Measurements from ENCODE around the gene ETNPPL.

ETNPPL gene

DNA sequence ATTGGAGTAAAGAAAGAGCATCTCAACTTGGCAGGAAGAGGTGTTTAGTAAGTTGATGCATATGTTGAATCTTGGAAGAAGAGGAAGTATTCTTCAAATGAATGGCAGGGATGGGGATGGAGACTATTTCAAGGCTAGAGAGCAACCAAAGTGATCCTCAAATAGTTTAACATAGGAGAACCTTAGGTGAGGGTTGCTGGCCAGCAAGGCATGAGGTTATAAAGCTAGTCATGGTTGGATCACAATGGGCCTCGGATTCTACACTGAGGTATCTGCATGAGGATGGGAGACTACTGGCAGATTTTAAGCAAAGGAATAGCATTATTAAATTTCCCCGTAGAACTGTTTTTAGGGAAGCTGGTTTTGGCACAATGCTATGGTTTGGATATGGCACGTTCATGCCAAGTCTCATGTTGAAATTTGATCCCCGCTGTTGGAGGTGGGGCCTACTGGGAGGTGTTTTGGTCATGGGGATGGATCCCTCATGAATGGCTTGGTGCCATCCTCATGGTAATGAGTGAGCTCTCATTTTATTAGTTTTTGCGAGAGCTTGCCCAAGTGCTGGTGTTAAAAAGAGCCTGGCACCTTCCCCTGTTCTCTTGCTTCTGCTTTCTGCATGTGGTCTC, 41.9 kb upstream of the ETNPPL start:
- no peak for TF ChIP-seq CTCF (IDR thresholded peaks at IDR 0.05; ENCODE audit: insufficient read depth, low read length)
- no peak for TF ChIP-seq SPI1 (IDR thresholded peaks at IDR 0.05; ENCODE audit: borderline replicate concordance, low read depth)
- no peak for TF ChIP-seq POLR2AphosphoS5 (IDR thresholded peaks at IDR 0.05; ENCODE audit: low read depth)
- no peak for TF ChIP-seq REST (IDR thresholded peaks at IDR 0.05; ENCODE audit: insufficient replicate concordance, low read depth)
- Histone ChIP-seq H3K27me3 (ENCODE audit: insufficient read depth, poor library complexity, severe bottlenecking) (no peaks in the 10 kb centered on the region), H3K27ac (replicated peaks) (no peak overlapping the region), H3K4me3 (replicated peaks; ENCODE audit: insufficient read depth, low read length) (no peak overlapping the region)
- no peak for DNase-seq (ENCODE audit: low read depth in 1 of 2, low spot score in 1 of 2)

GRCh38 chr4:108799306-108799705, 36.5 kb upstream of the ETNPPL start:
- H3K27ac ChIP-seq (replicated peaks): no peak overlapping the region
- H3K4me3 ChIP-seq (replicated peaks; ENCODE audit: insufficient read depth, low read length): no peak overlapping the region
- TF ChIP-seq CTCF (IDR thresholded peaks at IDR 0.05; ENCODE audit: insufficient read depth, low read length): no peak
- no peak for TF ChIP-seq POLR2AphosphoS5 (IDR thresholded peaks at IDR 0.05; ENCODE audit: low read depth)
- no peak for TF ChIP-seq REST (IDR thresholded peaks at IDR 0.05; ENCODE audit: insufficient replicate concordance, low read depth)
- TF ChIP-seq GABPA (IDR thresholded peaks at IDR 0.05; ENCODE audit: low read depth): no peak
- no peak for TF ChIP-seq SPI1 (IDR thresholded peaks at IDR 0.05; ENCODE audit: borderline replicate concordance, low read depth)
- peaks cover 3% of the 10 kb centered on the region for H3K27me3 ChIP-seq (ENCODE audit: insufficient read depth, poor library complexity, severe bottlenecking)
- no peak for DNase-seq (ENCODE audit: low read depth in 1 of 2, low spot score in 1 of 2)

DNA sequence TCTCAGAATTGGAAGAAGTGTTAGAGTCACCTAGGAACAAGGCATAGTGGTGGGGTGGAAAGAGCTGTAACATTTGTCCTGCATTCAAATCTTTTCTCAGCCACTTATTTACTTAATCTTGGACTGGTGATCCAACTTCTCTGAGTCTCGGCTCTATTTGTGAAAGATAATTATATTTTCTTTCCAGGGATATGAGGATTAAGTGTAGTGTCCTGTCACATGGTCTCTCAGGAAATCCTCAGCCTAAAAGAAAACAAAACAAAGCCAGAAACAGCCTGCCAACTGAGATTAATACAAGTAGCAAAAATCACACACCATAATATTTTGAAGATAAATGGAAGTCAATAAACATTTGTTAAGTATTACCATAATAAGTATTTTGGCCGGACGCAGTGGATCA, 33.3 kb upstream of the ETNPPL start:
- no peak for TF ChIP-seq CTCF (IDR thresholded peaks at IDR 0.05; ENCODE audit: insufficient read depth, low read length)
- TF ChIP-seq SPI1 (IDR thresholded peaks at IDR 0.05; ENCODE audit: borderline replicate concordance, low read depth): no peak
- TF ChIP-seq POLR2AphosphoS5 (IDR thresholded peaks at IDR 0.05; ENCODE audit: low read depth): no peak
- no peak for TF ChIP-seq GABPA (IDR thresholded peaks at IDR 0.05; ENCODE audit: low read depth)
- TF ChIP-seq REST (IDR thresholded peaks at IDR 0.05; ENCODE audit: insufficient replicate concordance, low read depth): no peak
- peaks cover 5% of the 10 kb centered on the region for H3K27me3 ChIP-seq (ENCODE audit: insufficient read depth, poor library complexity, severe bottlenecking)
- no peak overlapping the region for H3K27ac ChIP-seq (replicated peaks)
- no peak overlapping the region for H3K4me3 ChIP-seq (replicated peaks; ENCODE audit: insufficient read depth, low read length)
- no peak for DNase-seq (ENCODE audit: low read depth in 1 of 2, low spot score in 1 of 2)
